ENCODE results near the gene RALBP1.
"Not testable (repeated sequence)": the region's sequence is repeated elsewhere in the genome, so short reads cannot be mapped to it uniquely, and the experiment has no call there.

The RALBP1 gene

DNA sequence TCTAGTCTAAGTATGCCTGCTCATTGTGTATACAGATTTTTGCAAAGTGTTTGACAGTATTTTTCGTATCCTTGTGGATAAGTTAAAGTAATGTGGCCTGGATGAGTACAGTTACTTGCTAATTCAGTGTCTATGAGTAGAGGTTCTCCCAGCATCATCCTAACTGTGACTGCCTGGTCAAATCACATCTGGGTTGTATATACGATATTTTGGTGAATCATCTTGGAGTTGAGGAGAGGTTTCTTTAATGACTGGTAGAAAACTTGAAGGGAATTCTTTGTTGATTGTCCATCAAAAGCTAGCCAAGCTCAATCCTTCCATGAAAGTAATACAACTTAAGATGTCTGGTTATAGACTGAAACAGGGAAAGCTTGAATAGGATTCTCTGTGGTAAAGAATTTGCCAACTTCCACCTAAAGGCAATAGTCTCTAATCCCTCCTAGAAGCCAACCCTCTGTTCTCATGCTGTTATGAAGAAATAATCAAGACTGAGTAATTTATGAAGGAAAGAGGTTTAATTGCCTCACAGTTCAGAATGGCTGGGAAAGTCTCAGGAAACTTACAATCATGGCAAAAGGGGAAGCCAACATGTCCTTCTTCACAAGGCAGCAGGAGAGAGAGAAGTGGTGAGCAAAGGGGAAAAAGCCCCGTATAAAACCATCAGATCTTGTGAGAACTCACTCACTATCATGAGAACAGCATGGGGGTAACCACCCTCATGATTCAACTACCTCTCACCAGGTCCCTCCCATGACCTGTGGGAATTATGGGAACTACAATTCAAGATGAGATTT, 19.4 kb upstream of the RALBP1 start:
- DNase-seq = no peak

DNA sequence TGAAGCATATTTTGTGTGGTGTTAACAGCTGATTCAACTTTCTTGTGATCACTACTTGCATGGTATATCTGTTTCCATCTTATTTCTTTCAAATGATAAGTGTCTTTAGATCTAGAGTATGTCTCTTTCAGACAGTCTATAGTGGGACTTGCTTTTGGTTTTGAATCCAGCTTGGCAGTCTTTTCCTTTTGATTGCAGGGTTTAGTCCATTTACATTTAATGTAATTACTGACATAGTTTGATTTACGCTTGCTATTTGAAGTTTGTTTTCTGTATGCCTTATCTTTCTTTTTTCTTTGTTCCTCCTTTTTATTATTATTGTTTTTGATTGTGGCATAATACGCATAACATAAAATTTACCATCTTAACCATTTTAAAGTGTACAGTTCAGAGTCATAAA, 9.2 kb upstream of the RALBP1 start:
- DNase-seq = no peak

DNA sequence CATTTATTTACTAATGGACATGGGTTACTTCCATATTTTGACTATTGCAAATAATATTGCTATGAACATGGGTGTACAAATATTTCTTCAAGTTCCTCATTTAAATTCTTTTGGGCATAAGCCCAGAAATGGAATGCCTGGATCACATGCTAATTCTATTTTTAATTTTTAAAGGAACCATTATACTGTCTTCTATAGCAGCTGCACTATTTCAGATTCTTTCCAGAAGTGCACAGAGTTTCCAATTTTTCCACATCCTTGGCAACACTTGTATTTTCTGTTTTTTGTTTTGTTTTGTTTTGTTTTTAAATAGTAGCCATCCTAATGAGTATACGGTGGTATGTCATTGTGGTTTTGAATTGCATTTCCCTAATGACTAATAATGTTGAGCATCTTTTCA, 8.5 kb upstream of the RALBP1 start:
- DNase-seq = no peak

DNA sequence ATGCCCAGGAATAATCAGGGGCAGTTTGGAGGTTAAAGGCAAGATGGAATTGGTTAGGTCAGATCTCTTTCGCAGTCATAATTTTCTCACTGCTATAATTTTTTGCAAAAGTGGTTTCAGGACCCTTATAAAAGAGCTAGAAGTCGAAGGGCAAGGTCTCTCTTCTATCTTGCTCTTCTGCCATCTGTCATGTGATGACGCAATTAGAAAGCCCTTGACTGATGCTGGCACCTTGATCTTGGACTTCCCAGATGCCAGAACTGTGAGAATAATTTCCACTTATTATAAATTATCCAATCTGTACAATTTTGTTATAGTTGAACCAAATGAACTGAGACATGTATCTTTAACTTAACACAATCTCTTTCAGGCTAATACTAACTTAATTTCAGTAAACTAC, 6.3 kb upstream of the RALBP1 start:
- DNase-seq = no peak

DNA sequence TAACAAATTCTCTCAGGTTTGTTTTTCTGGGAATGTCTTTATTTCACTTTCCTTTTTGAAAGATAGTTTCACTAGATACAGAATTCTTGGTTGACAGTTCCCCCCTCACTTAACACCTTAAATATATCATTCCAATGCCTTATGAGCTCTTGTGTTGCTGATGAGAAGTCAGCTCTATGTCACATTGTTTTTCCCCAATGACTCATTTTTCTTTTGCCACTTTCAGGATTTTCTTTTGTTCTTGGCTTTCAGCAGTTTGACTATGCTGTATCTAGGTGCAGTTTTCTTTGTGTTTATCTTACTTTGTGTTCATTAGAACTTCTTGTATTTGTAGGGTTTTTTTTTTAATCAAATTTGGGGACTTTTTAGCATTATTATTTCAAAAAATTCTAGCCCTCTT, 5.6 kb upstream of the RALBP1 start:
- no peak for DNase-seq

DNA sequence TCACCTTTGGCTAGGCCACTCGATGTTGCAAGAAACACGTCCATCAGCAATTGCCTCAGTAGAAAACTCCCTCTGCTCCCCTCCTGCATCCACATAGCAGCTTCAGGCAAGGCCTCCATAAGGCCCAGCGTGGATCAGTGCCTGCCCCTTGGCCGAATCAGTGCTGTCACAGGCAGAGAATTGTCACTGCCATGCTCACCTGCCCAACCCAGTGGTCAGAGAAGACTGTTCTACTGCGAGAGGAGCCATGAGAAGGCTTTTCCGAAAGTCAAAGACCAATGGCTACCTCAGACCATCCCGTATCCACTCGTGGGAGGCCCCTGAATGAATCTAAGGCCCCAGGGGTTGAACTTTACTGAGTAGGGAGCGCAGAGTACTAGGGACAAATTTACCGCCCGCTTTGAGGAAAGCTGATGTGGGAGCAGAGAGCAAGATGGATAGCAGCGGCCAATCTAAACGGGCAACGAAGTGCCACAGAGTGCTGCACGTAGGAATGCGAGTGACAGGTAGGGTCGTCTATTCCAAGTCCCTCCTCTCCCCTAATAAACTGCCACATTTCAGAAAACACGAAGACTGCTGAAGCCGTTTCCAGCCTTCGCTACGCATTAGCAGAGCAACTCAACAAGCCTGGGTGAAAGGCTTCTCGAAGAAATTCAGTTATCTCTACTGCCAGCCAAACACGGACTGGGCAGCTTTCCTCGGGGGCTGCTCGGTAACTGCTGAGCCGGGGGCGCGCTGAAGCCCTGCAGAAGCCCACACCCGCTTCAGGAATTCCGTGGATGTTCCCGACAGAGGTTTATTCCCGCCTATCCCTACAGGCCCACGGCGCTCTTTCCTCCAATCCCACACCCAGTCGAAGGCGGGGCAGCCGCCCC, 968 bp upstream of the RALBP1 start:
- no peak for DNase-seq

DNA sequence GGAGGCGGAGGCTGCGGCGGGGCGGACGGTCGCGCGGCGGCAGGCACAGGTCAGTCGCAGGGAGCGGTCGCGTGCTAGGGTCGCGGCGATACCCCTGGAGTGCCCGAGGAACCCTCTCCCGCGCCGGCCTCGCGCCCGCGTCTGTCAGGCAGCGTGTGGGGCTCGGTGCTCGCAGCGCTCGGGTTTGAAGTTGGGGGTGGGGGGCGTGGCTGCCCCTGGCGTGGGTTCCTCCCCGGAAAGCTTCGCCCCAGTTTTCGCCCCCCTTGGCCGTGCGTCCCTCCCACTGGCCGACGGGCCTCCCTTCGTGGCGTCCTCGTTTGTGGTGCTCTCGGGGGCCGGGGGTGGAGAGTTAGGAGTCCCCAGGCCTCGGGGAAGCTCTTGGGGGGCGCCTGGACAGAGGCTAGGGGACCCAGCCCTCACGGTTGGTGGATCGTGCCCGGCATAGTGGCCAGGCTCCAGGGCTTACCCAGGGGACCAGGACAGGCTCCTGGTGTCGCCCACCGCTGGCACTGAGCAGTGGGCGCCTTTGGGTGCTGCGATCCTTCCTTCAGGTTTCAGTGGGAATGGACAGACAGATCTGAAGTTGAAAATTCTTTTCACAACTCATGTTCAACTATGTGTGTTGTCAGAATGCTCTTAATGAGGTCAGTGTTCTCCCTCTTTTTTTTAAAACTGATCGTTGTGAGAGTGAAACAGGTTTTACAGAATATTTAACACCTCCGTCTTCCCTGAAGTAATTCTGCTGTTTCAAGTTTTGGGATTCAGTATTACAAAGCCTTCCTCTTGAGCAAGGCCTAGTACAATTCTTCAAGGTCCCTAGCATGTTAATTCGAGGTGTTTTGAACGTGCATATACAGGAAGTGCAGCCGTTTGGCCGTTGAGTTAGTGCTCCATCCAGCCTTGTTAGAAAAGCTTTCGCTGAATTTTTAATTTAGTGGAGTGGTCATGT, 604 bp downstream of the RALBP1 start:
- DNase-seq = peak; percentile 90

DNA sequence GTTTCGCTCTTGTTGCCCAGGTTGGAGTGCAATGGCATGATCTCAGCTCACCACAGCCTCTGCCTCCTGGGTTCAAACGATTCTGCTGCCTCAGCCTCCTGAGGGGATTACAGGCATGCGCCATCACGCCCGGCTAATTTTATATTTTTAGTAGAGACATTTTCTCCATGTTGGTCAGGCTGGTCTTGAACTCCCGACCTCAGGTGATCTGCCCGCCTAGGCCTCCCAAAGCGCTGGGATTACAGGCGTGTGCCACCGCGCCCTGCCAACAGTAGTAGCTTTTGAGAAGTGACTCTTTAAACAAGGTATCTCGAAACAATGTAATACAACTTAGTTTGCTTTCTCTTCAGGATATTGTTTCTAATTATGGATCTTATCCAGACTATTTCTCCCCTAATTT, 1.6 kb downstream of the RALBP1 start:
- not testable (repeated sequence) for DNase-seq

DNA sequence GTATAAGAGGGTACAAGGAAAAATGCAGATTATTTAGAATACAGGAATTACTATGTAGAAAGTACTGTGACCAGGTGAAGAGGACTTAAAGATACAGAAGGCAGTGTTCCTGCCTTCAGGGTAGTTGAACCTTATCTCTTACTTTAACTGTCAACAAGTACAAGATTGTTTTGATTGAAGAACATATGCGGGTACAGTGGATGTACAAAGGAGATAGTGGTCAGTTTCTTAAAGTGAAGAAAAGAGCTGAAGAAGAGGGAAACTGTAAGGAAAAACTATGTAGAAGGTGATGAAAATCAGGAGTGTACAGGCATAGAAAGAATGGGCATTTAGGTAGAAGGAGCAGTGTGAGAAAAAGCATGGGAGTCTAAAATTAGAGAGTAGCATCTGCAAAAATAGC, 2.2 kb downstream of the RALBP1 start:
- peak; percentile 47 for DNase-seq

DNA sequence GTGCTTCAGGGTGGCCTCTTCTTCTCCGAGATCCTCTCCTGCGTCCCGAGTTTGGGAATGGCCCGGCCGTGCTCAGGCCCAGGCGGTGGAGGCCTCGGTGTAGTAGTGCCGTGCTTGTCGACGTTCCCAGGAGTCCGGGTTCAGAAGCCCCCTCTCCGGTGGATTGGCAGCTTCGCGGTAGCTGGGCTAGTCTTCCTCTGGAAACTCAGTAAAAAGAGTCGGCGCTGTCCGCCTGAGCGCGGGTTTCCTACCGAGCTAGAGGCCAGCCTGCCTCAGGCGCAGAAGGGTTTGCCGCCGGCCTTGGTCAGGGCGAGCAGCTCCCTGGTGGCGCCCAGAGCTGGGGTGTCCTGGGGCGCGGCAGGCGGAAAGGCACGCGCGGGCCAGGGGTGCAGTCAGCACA, 3.2 kb downstream of the RALBP1 start:
- DNase-seq = no peak

DNA sequence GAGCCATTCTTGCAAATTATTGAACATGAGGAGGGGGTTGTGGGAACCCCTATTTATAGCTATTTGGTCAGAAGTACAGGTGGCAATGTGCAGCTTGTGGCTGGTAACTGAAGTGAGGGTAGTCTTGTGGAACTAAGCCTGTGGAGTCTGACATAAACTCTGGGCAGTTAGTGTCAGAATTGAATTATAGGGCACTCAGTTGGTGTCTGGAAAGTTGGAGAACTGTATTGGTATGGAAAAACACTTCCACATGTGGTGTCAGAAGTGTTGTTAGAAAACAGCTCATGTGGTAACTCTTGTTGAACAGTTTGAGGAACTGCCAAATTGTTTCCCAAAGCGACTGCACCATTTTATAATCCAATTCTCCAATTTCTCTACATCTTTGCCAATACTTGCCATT, 7.5 kb downstream of the RALBP1 start:
- DNase-seq = no peak

DNA sequence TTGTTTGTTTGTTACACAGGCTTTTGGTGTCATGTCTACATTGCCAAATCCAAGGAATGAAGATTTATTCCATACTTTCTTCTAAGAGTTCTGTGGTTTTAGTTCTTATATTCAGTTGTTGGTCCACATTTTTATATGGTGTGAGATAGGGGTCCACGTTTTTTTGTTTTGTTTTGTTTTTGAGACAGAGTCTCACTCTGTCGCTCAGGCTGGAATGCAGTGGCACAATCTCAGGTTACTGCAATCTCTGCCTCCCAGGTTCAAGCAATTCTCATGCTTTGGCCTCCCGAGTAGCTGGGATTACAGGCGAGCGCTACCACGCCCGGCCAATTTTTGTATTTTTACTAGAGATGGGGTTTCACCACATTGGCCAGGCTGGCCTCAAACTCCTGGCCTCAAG, 8.2 kb downstream of the RALBP1 start:
- DNase-seq = no peak

DNA sequence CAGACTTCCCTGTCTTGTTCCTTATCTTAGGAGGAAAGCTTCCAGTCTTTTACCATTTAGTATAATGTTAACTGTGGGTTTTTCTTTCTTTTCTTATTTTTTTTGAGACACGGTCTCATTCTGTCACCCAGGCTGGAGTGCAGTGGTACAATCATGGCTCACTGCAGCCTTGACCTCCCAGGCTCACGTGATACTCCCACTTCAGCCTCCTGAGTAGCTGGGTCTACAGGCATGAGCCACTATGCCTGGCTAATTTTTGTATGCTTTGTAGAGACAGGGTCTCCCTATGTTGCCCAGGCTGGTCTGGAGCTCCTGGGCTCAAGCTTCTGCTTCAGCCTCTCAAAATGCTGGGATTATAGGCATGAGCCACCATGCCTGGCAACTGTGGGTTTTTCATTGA, 9.5 kb downstream of the RALBP1 start:
- DNase-seq = not testable (repeated sequence)

DNA sequence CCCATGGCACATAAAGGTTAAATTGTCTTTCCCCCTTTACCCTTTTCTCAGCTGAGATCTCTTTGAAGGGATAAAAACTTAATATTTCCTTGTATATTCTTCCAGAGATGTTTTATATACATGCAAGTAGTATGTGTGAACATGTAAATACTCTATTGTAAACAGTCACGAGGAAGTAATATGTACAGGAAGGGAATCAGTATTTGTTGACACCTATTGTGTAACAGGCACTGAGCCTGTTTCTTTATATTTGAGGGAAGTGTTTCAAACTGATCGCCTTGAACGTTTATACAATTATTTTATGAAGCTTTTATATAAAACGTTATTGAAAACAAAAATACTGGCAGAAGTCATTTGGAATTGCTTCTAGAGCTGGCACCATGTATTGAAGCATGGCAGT, 13.2 kb downstream of the RALBP1 start:
- peak; percentile 36 for DNase-seq

DNA sequence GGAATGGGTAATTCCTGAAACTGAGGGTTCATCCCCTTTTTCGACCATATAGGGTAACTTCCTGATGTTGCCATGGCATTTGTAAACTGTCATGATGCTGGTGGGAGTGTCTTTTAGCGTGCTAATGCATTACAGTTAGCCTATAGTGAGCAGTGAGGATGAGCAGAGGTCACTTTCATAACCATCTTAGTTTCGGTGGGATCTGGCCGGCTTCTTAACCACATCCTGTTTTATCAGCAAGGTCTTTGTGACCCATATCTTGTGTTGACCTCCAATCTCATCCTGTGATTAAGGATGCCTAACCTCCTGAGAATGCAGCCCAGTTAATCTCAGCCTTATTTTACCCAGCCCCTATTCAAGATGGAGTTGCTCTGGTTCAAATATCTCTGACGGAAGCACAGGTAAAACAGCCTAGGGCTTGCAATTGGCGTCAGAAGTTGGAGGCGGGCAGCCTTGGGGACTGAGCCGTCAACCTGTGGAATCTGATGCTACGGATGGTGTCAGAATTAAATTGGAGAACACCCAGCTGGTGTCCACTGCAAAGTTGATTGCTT, 19.5 kb downstream of the RALBP1 start:
- DNase-seq = peak; percentile 69

DNA sequence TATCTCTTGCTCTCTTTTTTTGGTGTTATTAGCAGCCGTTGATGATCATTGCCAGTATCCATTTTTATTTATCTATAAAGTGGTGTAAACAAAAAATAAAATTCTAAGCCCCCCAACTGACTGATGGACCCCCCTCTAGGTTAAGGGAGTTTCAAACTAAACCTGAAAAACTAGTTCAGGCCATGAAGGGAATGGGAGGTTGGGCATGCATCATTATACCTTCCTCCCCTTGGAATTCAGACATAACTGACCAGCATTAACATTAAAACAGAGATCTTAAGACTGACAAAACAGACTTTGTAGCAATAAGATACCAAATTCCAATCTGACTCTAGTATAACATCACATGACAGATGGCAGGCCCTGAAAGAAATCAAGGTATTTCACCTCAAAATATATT, 20.2 kb downstream of the RALBP1 start:
- DNase-seq = no peak

DNA sequence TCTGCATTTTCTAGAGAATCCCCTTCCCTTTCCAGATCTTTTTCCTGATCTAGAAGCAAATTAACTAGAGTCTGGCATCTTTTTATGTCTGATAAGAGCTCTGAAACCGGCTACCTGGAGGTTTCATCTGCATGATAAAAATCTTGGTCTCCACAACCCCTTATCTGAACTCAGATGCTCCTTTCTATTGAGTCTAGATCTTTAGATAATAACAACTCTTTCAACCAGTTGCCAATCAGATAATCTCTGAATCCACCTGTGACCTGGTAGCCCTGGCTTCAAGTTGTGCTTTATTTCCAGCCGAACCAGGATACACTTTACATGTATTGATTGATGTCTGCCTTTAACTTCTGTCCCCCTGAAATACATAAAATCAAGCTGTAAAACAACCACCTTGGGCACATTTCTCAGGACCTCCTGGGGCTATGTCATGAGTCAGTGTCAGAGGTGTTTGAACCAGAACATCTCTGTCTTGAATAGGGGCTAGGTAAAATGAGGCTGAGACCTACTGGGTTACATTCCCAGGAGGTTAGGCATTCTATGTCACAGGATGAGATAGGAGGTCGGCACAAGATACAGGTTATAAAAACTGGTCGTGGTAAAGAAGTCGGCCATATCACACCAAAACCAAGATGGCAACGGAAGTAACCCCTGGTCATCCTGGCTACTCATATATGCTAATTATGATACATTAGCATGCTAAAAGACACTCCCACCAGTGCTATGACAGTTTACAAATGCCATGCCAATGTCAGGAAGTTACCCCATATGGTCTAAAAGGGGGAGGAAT, 20.8 kb downstream of the RALBP1 start:
- DNase-seq = no peak

DNA sequence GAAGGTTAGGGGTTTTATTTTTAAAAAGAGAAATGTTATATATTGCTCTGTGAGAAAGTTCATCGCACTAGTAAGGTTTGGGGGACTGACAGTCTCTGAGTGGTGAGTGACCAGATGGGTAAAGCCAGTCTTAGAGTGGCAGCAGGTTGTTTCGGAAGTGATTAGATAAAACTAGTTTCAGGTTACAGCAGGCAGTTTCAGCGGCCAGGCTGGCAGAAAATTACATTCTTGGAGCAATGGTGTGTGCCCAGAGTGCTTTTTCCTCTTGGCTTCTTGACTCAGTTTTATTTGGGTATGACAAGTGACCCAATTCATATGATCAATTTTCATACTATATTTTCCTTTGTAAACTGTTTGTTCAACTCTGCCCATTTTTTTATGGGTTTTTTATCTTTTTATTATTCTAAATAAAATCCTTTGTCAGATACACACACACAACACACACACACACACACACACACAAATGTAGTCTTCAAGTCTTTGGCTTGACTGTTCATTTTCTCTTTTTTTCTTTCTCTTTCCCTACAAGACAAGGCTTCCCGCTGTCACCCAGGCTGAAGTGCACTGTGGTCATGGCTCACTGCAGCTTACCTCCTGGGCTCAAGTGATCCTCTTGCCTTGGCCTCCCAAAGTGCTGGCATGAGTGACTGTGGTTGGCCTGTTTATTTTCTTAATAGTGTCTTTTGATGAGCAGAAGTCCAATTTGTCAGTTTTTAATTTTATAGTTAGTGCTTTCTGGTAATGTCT, 30.9 kb downstream of the RALBP1 start:
- DNase-seq = peak; percentile 26

DNA sequence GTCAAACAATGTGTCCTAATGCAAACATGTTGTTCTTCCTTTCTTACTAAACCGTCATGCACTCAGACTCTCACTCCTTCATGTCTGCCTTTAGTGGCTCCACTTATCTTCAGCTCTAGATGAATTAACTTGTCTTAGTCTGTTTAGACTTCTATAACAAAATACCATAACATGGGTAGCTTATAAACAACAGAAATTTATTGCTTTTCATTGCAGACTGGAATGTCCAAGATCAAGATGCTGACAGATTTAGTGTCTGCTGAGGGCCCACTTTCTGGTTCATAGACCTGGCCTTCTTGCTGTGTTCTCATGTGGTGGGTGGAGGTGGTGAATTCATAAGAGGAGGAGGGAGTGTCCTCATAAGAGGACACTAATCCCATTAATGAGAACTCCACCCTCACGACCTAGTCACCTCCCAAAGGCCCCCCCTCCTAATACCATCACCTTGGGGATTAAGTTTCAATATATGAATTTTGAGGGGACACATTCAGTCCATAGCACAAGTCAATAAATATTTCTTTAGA, 32.3 kb downstream of the RALBP1 start:
- DNase-seq = no peak

DNA sequence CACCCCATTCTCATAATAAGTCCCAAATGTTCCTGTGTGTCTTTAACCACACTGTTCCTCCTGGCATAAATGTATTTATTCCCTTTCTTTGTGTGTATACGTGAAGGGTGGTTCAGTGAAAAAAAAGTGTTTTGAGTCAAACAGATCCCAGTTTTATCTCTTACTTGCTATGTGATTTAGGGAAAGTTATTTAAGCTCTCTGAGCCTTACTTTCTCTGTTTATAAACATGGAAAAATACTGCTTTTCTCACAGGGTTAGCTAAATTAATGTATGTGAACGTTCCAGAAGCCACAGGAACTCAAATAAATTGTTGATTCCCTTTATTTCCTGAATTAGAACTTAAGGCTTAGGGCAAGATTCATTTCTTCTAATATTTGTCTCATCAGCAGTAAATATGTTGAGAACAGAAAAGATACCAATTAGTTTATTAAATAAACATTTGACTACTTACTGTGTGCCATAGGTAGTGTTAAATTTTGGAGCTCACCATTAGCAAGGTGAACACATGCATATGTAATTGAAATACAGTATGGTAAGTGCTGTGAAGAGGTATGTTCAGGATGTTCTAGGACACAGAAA, 33.2 kb downstream of the RALBP1 start:
- DNase-seq = no peak
